IPS DF 4.7 (cell line): ENCODE data around the gene RAP1GAP.

Source experiments
- DNase-seq: peaks from one replicate; pipeline ENCODE4 v3.0.0-alpha.2; 2013; ENCODE audit warnings: low spot score; ENCODE audit errors: extremely low read depth

RAP1GAP gene

GRCh38 chr1:21662426-21663247 is 6.5 kb downstream of the RAP1GAP start:
- no peak for DNase-seq

DNA sequence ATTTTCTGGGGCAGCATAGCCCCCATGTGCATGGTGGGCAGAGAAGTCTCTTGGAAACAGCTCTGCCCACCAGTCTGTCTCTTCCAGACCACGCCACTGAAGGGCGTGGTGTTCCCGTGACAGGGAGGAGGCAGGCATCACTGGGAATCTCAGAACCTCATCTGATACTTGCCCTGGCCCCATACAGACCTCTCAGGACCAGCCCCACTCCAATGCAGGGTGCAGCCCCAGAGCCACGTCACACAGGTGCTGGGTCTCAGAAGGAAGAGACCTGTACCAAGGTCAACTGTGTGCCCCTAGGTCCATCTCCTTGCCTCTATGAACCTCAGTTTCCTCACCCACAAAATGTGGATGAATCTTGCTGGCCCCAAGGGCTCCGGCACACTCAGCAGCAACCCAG is 7.3 kb downstream of the RAP1GAP start:
- no peak for DNase-seq

DNA sequence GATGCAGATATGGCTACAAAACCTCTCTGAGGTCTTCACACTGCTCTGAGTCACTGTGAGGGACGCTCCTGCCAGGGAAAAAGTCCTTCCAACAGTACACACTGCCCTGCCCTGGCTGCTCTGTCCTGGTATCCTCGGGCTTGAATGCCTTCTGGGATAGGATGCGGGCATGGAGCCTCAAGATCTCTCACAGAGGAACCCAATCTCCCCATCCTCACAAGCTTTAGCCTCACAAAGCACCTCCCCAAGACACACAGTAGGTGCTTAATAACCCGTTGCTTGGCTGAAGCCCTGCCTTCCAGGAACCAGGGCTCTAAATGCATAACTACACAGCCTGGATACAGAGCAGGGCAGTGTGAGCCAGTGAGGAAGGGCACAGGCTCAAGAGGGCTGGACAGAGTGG is 9.2 kb downstream of the RAP1GAP start:
- no peak for DNase-seq

DNA sequence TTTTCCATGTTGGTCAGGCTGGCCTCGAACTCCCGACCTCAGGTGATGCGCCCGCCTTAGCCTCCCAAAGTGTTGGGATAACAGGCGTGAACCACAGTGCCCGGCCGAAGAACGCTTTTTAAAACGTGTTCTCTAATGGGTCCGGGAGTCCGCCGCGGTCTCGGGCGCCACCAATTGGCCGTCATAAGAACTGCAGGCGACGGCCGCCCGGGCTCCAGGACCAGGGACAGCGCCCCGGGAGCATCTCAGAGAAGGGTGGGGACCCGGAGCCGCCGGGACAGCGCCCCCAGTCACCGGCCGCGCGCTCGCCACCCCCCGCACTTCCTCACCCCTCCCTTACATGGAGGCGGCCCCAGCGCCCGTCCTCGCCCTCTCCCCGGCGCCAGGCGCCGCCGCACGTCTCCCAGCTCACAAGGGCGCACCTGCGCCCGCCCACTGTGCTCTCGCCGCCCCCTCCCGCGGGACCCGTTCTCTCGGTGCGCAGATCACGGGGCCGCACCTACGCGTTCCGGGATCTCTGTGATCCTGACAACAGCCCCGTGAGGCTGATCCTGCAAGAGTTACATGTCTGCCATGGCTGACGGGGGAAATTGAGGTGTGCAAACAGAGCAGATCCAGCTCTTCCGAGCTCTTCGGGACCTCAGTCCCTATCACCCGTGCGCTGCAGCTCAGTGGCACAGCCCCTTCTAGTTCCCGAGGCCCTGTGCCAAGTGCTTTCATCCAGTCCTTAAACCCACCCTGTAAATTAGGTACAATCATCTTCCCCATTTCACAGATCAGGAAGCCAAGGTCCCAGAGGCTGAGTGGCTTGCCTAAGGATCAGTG is 9.8 kb downstream of the RAP1GAP start:
- DNase-seq: no peak

GRCh38 chr1:21657456-21658190 is 11.5 kb downstream of the RAP1GAP start:
- DNase-seq: no peak

DNA sequence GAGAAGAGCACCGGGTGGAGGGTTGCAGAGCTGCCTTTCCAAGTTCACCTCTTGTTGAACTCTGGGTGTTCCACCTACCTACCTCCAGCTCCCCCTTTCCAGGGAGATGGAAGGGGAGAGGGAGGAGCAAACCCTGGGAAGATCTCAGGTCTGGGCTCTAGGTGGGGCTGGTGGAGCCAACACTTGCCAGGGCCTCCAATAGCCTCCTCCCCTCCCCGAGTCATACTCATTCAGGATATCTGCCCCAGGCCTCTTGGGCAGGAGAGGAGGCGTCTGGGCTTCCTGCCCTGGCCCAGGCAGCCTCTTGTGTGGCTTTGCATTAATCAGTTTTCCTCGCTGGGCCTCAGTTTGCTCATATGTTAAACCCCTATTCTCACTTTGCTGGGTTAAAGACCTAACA is 13.4 kb downstream of the RAP1GAP start:
- no peak for DNase-seq

GRCh38 chr1:21655259-21655658 is 13.9 kb downstream of the RAP1GAP start:
- no peak for DNase-seq

DNA sequence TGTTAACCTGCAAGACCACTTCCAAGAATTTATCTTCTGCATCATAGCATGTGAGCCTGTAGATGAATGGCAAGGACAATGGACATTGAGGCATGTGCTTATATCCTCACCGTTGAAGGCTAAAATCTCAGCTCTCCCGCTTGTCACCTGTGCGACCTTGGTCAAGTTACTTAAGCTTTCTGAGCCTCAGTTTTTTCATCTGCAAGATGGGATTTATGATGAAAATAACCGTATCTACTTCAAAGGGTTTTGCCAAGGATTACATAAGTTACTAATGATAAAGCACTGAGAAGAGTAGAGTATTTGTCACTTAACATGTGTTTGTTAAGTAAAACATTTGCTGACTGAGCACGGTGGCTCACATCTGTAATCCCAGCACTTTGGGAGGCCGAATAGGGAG is 14.9 kb downstream of the RAP1GAP start:
- DNase-seq: no peak

DNA sequence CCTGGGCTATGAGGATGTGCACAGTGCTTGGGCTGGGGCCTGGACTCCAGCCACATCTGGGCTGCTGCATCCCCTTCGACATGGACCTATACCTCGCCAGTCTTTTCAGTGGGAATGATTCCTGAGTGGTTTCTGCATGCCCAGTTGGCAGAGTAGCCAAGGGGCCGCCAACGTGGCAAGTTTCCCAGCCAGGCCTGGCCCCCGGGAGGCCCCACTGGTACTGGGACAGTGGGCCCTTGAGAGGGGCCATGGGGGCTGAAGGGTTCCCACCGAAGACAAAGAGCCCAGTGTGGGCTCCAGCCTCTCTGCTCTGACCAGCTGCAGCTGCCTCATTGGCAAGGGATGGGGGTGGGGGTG is 15.4 kb downstream of the RAP1GAP start:
- DNase-seq: no peak

DNA sequence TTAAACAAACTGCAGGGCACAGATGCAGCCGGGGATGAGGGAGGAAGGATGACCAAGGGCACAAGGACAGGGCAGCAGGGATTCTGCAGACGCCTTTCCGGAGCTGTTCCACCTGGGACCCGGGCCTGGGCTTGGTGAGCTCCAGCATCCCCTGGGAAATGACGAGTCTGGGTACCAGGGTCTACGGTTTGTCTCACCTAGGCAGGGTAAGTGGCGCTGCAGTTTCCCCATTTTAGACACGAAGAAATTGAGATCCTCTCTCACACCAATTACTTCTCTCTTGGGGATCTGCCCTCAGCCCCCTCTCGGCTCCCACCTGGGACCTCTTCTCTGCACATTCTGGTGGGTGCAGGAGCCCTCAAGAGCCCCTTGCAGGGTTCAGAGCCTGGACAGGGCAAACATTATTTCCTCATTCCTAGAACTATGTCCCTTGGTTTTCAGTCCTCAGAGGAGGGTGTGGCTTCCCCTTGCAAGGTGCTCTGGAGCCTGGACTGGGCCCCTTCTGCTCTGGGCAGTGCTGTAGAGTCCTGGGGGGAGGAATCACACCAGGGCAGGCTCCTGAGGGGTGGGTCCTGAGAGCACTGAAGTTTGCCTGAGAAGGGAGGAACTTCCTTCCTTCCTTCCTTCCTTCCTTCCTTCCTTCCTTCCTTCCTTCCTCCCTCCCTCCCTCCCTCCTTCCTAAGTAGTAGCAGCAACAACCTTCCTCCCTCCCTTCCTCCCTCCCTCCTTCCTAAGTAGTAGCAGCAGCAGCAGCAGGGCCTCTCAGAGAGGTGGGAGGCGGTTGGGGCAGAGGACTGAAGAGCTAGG is 16.0 kb downstream of the RAP1GAP start:
- no peak for DNase-seq

DNA sequence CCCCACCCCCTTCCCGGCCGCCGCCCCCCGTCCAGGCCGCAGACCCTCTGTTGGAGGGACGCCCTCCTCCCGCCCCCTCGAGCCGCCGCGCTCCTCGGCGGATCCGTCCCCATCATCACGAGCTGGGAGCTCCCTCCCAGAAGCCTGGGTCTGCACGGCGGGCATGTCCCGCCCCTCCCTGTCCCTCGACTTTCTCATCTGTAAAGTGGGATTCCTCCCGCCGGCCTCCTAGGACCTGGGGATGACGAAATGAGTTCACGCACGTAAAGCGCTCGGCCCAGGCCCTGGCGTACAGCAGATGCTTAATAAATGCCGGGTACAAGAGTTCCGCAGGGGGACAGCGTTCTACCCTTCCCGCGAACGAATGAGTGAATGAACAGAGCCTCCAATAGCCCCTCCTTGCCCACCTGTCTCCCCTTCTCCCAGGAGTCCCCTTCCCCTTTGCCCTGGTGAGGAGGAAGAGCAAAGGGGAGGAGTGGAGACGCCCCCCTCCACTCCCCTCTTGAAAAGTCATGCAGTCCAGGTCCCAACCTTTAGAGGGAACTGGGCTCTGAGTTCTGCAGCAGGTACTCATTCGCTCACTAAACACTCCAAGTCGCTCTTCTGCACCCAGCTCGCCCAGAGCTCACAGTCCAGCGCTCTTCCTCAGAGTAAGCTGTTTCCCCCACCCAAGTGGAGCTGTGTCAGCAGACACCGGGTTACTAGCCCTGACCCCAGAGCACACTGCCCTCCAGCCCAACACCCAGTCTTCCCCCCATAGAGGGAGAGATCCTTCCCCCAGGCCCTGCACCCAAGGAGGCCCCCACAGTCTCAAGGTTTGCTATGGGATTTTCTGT is 16.8 kb downstream of the RAP1GAP start:
- DNase-seq: no peak

DNA sequence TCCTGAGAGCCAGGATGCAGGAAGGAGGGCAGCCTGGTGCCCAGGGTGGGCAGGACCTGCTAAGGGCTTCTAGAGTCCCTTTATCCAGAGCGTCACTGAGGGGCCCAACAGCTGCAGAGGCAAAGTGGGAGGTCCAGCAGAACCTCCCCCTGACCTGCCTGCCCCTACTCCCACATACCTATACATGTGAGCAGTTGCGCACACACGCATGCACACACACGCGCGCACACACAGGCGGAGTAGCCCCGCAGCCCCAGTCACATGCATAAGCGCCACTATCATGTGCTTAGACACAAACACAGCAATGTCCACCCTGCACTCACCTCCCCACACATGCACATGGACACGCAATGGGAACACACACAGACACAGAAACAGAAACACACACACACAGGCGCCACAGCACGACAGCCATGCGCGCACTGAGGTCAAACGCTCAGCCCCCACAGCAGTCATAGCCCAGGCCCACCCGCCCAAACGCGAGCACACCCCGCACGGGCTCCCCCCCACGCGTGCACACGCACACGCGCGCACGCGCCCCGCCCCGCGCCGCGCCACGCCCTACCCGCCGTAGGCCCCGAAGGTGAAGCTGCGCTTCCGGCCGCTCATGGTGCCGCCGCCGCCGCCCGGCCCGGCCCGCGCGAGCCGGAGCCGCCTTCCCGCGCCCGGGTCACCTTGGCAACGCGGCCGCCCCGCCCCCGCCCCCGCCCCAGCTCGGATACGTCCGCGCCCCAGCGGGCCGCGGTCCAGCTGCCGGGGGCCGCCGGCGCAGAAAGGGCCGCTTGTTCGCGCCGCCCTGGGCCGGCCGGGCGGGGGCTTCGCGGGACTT is 17.7 kb downstream of the RAP1GAP start:
- no peak for DNase-seq

- no peak for DNase-seq
Measured at GRCh38 chr1:21650400-21650799, 18.8 kb downstream of the RAP1GAP start.

GRCh38 chr1:21649315-21649714 is 19.8 kb downstream of the RAP1GAP start:
- DNase-seq: no peak

DNA sequence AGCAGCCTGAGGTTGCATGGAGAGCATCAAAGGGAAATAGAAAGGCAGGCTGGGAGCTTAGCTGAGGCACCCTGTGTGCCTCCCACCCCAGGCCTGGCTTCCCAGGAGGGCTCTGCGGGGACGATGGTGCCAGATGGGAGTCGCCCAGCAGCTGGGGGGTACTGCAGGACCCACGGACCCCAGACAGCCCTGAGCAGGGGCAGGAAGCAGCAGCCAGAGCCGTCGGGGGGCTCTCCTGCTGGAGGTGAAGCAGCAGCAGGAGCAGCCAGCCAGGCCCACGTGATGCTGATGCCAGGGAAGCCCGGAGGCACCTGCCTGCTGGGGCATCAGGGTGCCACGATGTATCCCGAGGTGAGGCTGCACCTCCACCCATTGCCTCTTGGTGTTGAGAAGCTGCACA is 20.4 kb downstream of the RAP1GAP start:
- DNase-seq: no peak

DNA sequence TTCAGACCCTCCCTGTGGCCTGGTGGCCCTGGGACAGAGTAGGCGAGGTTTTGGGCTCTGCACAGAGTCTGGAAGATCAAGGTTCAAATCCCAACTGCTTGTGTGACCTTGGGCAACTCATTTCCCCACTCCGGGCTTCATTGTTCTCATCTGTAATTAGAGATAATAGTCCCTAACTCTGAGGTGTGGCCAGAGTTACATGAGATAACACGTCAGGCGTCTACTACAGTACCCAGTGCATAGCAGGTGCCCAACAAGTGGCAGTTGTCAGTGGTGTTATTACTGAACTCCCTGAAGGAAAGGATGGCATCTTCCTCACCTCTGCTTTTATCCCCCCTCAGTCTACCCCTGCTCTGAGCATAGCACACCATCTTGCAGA is 20.8 kb downstream of the RAP1GAP start:
- no peak for DNase-seq

DNA sequence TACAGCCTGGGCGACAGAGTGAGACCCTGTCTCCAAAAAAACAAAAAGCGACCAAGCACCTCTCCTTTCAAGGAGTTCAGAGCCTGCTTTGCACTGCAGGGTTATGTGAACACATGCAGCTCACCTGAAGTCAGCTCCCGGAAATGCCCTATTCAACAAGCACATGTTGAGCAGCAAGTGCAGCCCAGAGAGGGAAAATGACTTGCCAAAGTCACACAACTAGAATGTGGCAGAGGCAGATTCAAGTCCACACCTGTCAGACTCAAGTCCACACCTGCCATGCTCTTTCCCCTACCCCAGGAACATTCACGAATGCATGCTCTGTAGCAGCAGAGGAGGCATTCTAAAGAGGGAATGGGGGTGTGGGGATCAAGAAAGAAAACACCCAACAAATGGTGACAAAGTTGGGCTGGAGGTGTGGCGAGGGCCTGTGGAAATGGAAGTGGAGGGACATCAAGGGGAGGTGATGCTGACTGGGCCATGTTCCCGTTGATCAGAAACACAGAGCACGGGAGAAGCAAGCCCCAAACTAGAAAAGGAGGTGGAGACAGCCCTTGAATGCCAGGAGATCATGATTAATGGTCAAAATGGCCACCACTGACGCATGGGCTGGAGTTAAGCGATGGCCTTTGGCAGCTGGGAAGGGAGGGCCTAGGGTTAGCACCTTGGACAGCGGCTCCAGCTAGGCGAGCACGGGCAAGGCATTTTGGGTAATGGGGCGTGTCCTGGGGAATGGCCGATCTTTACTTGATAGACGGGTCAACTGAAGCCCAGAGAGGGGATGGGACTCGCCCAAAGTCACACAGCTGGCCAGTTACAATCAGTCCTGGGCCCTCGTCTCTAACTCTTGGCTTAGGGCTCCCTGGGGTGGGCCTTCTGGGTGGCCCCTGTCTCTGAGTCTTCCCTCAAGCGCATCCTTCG is 21.5 kb downstream of the RAP1GAP start:
- DNase-seq: peak; percentile 76

DNA sequence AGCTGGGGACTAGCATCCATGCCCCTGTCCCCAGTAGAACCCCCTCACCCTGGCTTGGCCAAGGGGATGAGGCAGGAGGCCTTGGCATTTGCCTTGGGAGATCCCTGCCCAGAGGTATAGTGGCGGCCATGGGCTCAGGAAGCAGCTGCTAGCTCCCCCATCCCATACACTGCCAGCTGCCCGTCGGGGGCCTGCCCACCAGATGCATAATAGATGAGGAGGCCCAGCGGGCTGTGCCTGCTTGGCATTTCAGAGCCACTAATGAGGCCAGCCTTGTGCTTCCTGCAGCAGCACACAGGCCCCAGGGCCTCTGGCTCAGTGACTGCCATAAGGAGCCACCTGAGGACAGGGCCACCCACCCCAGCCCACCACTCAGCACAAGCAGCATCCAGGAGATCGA is 23.6 kb downstream of the RAP1GAP start:
- no peak for DNase-seq
